Muscle layer of duodenum (tissue), 2 donors: Measurements from ENCODE around the gene PCDH9.
"Not testable (repeated sequence)": the region's sequence is repeated elsewhere in the genome, so short reads cannot be mapped to it uniquely, and the experiment has no call there.

Experiments
- H3K27ac ChIP-seq: one replicate; pipeline ENCODE4 v1.7.0; 2013; ENCODE audit warnings: mild to moderate bottlenecking, low read length
- H3K27me3 ChIP-seq: one replicate; pipeline ENCODE4 v1.7.0; 2013; ENCODE audit warnings: low read depth, mild to moderate bottlenecking, control low read depth, low read length
- H3K36me3 ChIP-seq, 2 donors: one replicate each; pipeline ENCODE4 v1.7.0; 2013; ENCODE audit warnings: low read length in 2 of 2, control low read depth in 1 of 2, mild to moderate bottlenecking in 1 of 2; ENCODE audit not compliant: insufficient read depth in 2 of 2, control insufficient read depth in 1 of 2
- H3K4me1 ChIP-seq, 2 donors: one replicate each; pipeline ENCODE4 v1.7.0; 2013; ENCODE audit warnings: low read length in 2 of 2, mild to moderate bottlenecking in 2 of 2, control low read depth in 1 of 2, moderate library complexity in 1 of 2; ENCODE audit not compliant: insufficient read depth in 2 of 2, control insufficient read depth in 1 of 2
- H3K4me3 ChIP-seq, 2 donors: one replicate each; pipeline ENCODE4 v1.7.0; 2013; ENCODE audit warnings: low read length in 2 of 2, low read depth in 1 of 2, mild to moderate bottlenecking in 1 of 2
- H3K9me3 ChIP-seq, 2 donors: one replicate each; pipeline ENCODE4 v1.7.0; 2013; ENCODE audit warnings: low read length in 2 of 2, control low read depth in 1 of 2, mild to moderate bottlenecking in 1 of 2; ENCODE audit not compliant: control insufficient read depth in 1 of 2
- donor health status: healthy.

PCDH9 gene

GRCh38 chr13:66655847-66656454 lies 574.2 kb downstream of the PCDH9 start:
- Histone ChIP-seq H3K9me3 (no peaks in the 10 kb centered on the region), H3K4me1 (peaks cover 0 to 13% of the 10 kb centered on the region in 2 donors), H3K4me3 (no peak overlapping the region), H3K27me3 (no peaks in the 10 kb centered on the region), H3K27ac (no peak overlapping the region), H3K36me3 (no peaks in the 10 kb centered on the region)

GRCh38 chr13:66644855-66645460 lies 585.2 kb downstream of the PCDH9 start:
- no peaks in the 10 kb centered on the region for H3K27me3 ChIP-seq
- H3K4me1 ChIP-seq, result no peaks in the 10 kb centered on the region
- no peaks in the 10 kb centered on the region for H3K9me3 ChIP-seq
- no peaks in the 10 kb centered on the region for H3K36me3 ChIP-seq
- H3K4me3 ChIP-seq, result no peak overlapping the region
- no peak overlapping the region for H3K27ac ChIP-seq

- Histone ChIP-seq H3K4me1 (no peaks in the 10 kb centered on the region), H3K27me3 (no peaks in the 10 kb centered on the region), H3K36me3 (no peaks in the 10 kb centered on the region), H3K27ac (no peak overlapping the region), H3K4me3 (no peak overlapping the region), H3K9me3 (no peaks in the 10 kb centered on the region)
These were observed 589.9 kb downstream of the PCDH9 start for GRCh38 chr13:66640231-66640630.

- Histone ChIP-seq H3K36me3 (no peaks in the 10 kb centered on the region), H3K4me1 (no peaks in the 10 kb centered on the region), H3K27me3 (no peaks in the 10 kb centered on the region), H3K4me3 (no peak overlapping the region), H3K9me3 (no peaks in the 10 kb centered on the region), H3K27ac (no peak overlapping the region)
These were observed 591.1 kb downstream of the PCDH9 start for GRCh38 chr13:66639044-66639443.

GRCh38 chr13:66635526-66635925 lies 594.6 kb downstream of the PCDH9 start:
- H3K36me3 ChIP-seq, result no peaks in the 10 kb centered on the region
- H3K27me3 ChIP-seq, result no peaks in the 10 kb centered on the region
- no peak overlapping the region for H3K27ac ChIP-seq
- no peaks in the 10 kb centered on the region for H3K9me3 ChIP-seq
- H3K4me3 ChIP-seq, result no peak overlapping the region
- H3K4me1 ChIP-seq, result no peaks in the 10 kb centered on the region

- no peaks in the 10 kb centered on the region for H3K4me1 ChIP-seq
- H3K4me3 ChIP-seq, result no peak overlapping the region
- H3K9me3 ChIP-seq, result peaks cover 0 to 4% of the 10 kb centered on the region in 2 donors
- H3K27me3 ChIP-seq, result no peaks in the 10 kb centered on the region
- H3K27ac ChIP-seq, result no peak overlapping the region
- no peaks in the 10 kb centered on the region for H3K36me3 ChIP-seq
These were observed 595.8 kb downstream of the PCDH9 start for GRCh38 chr13:66634384-66634783.

GRCh38 chr13:66627512-66627911 lies 602.6 kb downstream of the PCDH9 start:
- Histone ChIP-seq H3K9me3 (peaks cover 0 to 4% of the 10 kb centered on the region in 2 donors), H3K4me1 (no peaks in the 10 kb centered on the region), H3K4me3 (no peak overlapping the region), H3K36me3 (no peaks in the 10 kb centered on the region), H3K27me3 (no peaks in the 10 kb centered on the region), H3K27ac (no peak overlapping the region)

GRCh38 chr13:66624302-66624701 lies 605.8 kb downstream of the PCDH9 start:
- Histone ChIP-seq H3K36me3 (no peaks in the 10 kb centered on the region), H3K4me1 (no peaks in the 10 kb centered on the region), H3K9me3 (no peaks in the 10 kb centered on the region), H3K27me3 (no peaks in the 10 kb centered on the region), H3K27ac (no peak overlapping the region), H3K4me3 (no peak overlapping the region)

GRCh38 chr13:66623129-66623820 lies 606.9 kb downstream of the PCDH9 start:
- H3K36me3 ChIP-seq, result no peaks in the 10 kb centered on the region
- no peaks in the 10 kb centered on the region for H3K4me1 ChIP-seq
- no peaks in the 10 kb centered on the region for H3K27me3 ChIP-seq
- H3K9me3 ChIP-seq, result no peaks in the 10 kb centered on the region
- H3K4me3 ChIP-seq, result no peak overlapping the region
- H3K27ac ChIP-seq, result no peak overlapping the region

GRCh38 chr13:66621906-66622447 lies 608.2 kb downstream of the PCDH9 start:
- not testable (repeated sequence) for H3K9me3 ChIP-seq, H3K27me3 ChIP-seq, H3K4me1 ChIP-seq, H3K27ac ChIP-seq, H3K4me3 ChIP-seq, H3K36me3 ChIP-seq

GRCh38 chr13:66618702-66619101 lies 611.4 kb downstream of the PCDH9 start:
- Histone ChIP-seq H3K27ac (no peak overlapping the region), H3K4me3 (no peak overlapping the region), H3K4me1 (no peaks in the 10 kb centered on the region), H3K9me3 (no peaks in the 10 kb centered on the region), H3K36me3 (no peaks in the 10 kb centered on the region), H3K27me3 (no peaks in the 10 kb centered on the region)
